ENCODE data around the gene GJD4.

GJD4 gene

GRCh38 chr10:35573796-35574195, 31.3 kb upstream of the GJD4 start:
- Histone ChIP-seq H3K36me3 (peaks cover 14 to 28% (median 23%) of the 10 kb centered on the region in 3 donors), H3K9me3 (no peaks in the 10 kb centered on the region), H3K27me3 (no peaks in the 10 kb centered on the region), H3K4me1 (no peaks in the 10 kb centered on the region), H3K4me3 (no peak overlapping the region), H3K27ac (no peak overlapping the region)
- DNase-seq, result no peak
- TF ChIP-seq, protein P1, sequence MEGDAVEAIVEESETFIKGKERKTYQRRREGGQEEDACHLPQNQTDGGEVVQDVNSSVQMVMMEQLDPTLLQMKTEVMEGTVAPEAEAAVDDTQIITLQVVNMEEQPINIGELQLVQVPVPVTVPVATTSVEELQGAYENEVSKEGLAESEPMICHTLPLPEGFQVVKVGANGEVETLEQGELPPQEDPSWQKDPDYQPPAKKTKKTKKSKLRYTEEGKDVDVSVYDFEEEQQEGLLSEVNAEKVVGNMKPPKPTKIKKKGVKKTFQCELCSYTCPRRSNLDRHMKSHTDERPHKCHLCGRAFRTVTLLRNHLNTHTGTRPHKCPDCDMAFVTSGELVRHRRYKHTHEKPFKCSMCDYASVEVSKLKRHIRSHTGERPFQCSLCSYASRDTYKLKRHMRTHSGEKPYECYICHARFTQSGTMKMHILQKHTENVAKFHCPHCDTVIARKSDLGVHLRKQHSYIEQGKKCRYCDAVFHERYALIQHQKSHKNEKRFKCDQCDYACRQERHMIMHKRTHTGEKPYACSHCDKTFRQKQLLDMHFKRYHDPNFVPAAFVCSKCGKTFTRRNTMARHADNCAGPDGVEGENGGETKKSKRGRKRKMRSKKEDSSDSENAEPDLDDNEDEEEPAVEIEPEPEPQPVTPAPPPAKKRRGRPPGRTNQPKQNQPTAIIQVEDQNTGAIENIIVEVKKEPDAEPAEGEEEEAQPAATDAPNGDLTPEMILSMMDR (IDR thresholded peaks at IDR 0.05), result no peak
- intact Hi-C loops (cut with DNase I; ENCODE audit: low total_unique reads), result no loop called here

DNA sequence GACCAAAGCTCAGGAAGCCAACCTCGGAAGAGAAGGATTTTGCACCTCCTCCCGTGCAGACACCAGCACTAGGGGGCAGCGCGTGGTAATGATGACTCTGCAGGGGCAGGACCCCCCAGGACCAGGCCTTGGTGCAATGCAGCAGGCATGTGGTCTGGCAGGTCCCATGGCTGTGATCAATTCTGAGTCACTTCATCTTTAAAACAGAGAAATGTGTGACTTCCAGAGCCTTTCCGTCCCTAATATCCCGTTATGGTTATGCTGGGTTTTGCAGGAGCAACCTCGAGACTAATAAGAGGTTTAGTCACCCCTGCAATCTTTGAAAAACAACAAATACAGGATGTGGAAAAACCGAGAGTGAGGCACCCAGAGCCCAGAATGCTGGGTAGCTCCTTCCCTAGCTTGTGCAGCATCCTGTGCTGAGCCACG, 30.2 kb upstream of the GJD4 start:
- DNase-seq, result no peak
- no peak overlapping the region for H3K27ac ChIP-seq
- H3K27me3 ChIP-seq, result no peaks in the 10 kb centered on the region
- H3K4me1 ChIP-seq, result no peaks in the 10 kb centered on the region
- TF ChIP-seq, protein P1 (IDR thresholded peaks at IDR 0.05), result no peak
- intact Hi-C loops (cut with DNase I; ENCODE audit: low total_unique reads), result no loop called here
- no peak overlapping the region for H3K4me3 ChIP-seq
- H3K9me3 ChIP-seq, result no peaks in the 10 kb centered on the region
- peaks cover 12 to 16% (median 13%) of the 10 kb centered on the region in 3 donors for H3K36me3 ChIP-seq

GRCh38 chr10:35575640-35576039, 29.5 kb upstream of the GJD4 start:
- H3K4me1 ChIP-seq, result no peaks in the 10 kb centered on the region
- no peaks in the 10 kb centered on the region for H3K27me3 ChIP-seq
- no peaks in the 10 kb centered on the region for H3K9me3 ChIP-seq
- DNase-seq, result no peak
- peaks cover 5 to 16% (median 13%) of the 10 kb centered on the region in 3 donors for H3K36me3 ChIP-seq
- no peak overlapping the region for H3K4me3 ChIP-seq
- TF ChIP-seq, protein P1 (IDR thresholded peaks at IDR 0.05), result no peak
- H3K27ac ChIP-seq, result no peak overlapping the region
- intact Hi-C loops (cut with DNase I; ENCODE audit: low total_unique reads), result no loop called here

DNA sequence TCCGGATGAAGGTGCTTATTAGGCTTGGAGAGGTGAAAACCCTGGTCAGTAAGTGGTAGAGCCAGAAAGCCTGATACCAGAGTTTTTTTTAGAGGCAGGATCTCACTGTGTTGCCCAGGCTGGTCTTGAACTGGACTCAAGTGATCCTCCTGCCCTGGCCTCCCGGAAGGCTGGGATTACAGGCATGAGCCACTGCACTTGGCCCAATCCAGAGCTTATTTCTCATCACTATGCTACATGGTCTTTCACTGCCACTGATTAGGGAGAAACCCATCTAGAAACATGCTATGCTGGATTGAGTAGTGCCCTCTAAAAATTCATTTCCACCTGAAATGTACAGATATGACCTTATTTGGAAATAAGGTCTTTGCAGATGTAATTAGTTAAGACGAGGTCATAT, 28.4 kb upstream of the GJD4 start:
- no peaks in the 10 kb centered on the region for H3K9me3 ChIP-seq
- H3K4me1 ChIP-seq, result no peaks in the 10 kb centered on the region
- intact Hi-C loops (cut with DNase I; ENCODE audit: low total_unique reads), result no loop called here
- H3K36me3 ChIP-seq, result peaks cover 5 to 16% (median 13%) of the 10 kb centered on the region in 3 donors
- TF ChIP-seq, protein P1 (IDR thresholded peaks at IDR 0.05), result no peak
- DNase-seq, result no peak
- no peak overlapping the region for H3K4me3 ChIP-seq
- no peaks in the 10 kb centered on the region for H3K27me3 ChIP-seq
- no peak overlapping the region for H3K27ac ChIP-seq

DNA sequence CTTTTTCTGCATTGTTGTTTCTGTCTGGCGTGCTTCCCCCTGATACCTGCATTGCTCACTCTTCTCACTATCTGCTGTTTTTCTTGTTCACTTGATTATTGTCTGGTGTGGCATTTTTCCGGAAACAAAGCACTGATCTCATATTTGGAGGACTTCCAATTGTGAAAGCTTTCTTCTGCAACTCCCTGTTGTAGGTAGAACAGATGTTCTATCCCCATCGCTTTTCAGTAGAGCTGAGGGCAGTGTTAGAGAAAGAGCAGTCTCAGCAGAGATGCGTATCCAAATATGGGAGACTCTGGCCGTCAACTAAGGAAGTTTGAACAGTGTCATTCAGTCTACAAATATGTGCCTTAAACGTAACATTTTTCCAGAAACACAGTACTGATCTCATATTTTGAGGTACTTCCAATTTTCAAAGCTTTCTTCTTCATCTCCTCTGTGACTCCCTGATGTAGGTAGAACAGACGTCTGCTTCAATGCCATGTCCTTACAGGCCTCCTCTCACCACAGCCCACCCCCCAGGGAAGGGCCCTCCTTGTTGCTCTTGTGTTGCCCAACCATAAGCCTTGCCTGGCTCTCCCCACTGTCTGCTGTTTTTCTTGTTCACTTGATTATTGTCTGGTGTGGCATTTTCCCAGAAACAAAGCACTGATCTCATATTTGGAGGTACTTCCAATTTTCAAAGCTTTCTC, 27.1 kb upstream of the GJD4 start:
- TF ChIP-seq, protein P1 (IDR thresholded peaks at IDR 0.05), result no peak
- DNase-seq, result no peak
- no peak overlapping the region for H3K4me3 ChIP-seq
- H3K27me3 ChIP-seq, result no peaks in the 10 kb centered on the region
- intact Hi-C loops (cut with DNase I; ENCODE audit: low total_unique reads), result no loop called here
- H3K4me1 ChIP-seq, result no peaks in the 10 kb centered on the region
- H3K27ac ChIP-seq, result no peak overlapping the region
- H3K9me3 ChIP-seq, result no peaks in the 10 kb centered on the region
- H3K36me3 ChIP-seq, result peaks cover 0 to 16% (median 13%) of the 10 kb centered on the region in 3 donors
